Measurements from ENCODE around the gene IL1R2.
"Not testable (repeated sequence)": the region's sequence is repeated elsewhere in the genome, so short reads cannot be mapped to it uniquely, and the experiment has no call there.

IL1R2 gene

DNA sequence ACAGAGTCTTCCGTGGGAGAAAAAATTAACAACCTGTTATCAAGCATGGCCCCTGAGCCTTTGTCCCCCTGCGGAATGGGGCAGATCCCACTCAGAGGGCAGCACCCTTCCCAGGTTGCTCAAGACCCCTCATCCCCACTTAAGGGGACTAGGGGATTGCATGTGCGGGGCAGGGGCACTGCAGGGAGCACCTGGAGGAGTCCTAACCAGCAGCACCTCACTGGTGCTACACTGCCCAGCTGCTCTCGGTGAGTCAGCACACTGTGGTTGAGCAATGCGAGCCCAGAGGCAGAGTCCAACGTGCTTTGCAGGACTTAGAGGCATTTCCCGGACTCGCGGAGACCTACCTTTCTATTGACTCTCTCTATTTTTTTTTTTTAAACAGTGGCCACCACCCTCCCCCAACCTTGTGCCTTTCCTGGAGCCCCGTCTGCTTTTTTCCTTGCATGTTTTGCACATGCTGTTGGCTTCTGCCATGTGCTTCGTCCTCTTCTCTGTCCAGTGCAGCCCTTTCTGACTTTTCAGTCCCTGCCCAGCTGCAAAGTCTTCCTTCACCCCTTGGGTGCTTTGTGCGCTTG lies 74.0 kb downstream of the IL1R2 start:
- DNase-seq: no peak
- peaks cover 14% of the 10 kb centered on the region for H3K4me1 ChIP-seq
- H3K27me3 ChIP-seq: no peaks in the 10 kb centered on the region
- TF ChIP-seq, protein P1, sequence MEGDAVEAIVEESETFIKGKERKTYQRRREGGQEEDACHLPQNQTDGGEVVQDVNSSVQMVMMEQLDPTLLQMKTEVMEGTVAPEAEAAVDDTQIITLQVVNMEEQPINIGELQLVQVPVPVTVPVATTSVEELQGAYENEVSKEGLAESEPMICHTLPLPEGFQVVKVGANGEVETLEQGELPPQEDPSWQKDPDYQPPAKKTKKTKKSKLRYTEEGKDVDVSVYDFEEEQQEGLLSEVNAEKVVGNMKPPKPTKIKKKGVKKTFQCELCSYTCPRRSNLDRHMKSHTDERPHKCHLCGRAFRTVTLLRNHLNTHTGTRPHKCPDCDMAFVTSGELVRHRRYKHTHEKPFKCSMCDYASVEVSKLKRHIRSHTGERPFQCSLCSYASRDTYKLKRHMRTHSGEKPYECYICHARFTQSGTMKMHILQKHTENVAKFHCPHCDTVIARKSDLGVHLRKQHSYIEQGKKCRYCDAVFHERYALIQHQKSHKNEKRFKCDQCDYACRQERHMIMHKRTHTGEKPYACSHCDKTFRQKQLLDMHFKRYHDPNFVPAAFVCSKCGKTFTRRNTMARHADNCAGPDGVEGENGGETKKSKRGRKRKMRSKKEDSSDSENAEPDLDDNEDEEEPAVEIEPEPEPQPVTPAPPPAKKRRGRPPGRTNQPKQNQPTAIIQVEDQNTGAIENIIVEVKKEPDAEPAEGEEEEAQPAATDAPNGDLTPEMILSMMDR (IDR thresholded peaks at IDR 0.05; ENCODE audit: low read depth, low read length): no peak
- H3K36me3 ChIP-seq: no peaks in the 10 kb centered on the region
- H3K4me3 ChIP-seq (ENCODE audit: low read depth, low read length): no peak overlapping the region
- H3K9me3 ChIP-seq: no peaks in the 10 kb centered on the region

- TF ChIP-seq, protein P1 (IDR thresholded peaks at IDR 0.05; ENCODE audit: low read depth, low read length): no peak
- Histone ChIP-seq H3K4me1 (peaks cover 14% of the 10 kb centered on the region), H3K36me3 (no peaks in the 10 kb centered on the region), H3K9me3 (no peaks in the 10 kb centered on the region), H3K4me3 (ENCODE audit: low read depth, low read length) (no peak overlapping the region), H3K27me3 (no peaks in the 10 kb centered on the region)
- DNase-seq: no peak
Observed at GRCh38 chr2:102066554-102066953, 74.8 kb downstream of the IL1R2 start.

DNA sequence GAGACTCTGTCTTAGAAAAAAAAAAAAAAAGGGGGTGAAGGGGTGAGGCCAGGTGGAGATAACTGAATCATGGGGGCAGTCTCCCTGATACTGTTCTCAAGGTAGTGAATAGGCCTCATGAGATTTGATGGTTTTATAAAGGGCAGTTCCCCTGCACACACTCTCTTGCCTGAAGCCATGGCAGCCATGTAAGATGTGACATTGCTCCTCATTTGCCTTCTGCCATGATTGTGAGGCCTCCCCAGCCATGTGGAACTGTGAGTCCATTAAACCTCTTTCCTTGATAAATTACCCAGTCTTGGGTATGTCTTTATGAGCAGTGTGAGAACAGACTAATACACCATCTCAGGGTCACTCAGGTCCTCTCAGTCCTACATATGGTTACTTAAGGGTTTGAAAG lies 76.4 kb downstream of the IL1R2 start:
- H3K4me3 ChIP-seq (ENCODE audit: low read depth, low read length); H3K9me3 ChIP-seq; DNase-seq; H3K36me3 ChIP-seq; H3K27me3 ChIP-seq: not testable (repeated sequence)
- peaks cover 14% of the 10 kb centered on the region for H3K4me1 ChIP-seq

GRCh38 chr2:102069311-102069974 lies 77.7 kb downstream of the IL1R2 start:
- H3K4me1 ChIP-seq: peaks cover 4% of the 10 kb centered on the region; the same call in 1 of the 2 replicates
- TF ChIP-seq, protein P1 (IDR thresholded peaks at IDR 0.05; ENCODE audit: low read depth, low read length): no peak
- H3K27me3 ChIP-seq: no peaks in the 10 kb centered on the region
- no peak overlapping the region for H3K4me3 ChIP-seq (ENCODE audit: low read depth, low read length)
- no peaks in the 10 kb centered on the region for H3K9me3 ChIP-seq
- no peaks in the 10 kb centered on the region for H3K36me3 ChIP-seq
- DNase-seq: no peak

DNA sequence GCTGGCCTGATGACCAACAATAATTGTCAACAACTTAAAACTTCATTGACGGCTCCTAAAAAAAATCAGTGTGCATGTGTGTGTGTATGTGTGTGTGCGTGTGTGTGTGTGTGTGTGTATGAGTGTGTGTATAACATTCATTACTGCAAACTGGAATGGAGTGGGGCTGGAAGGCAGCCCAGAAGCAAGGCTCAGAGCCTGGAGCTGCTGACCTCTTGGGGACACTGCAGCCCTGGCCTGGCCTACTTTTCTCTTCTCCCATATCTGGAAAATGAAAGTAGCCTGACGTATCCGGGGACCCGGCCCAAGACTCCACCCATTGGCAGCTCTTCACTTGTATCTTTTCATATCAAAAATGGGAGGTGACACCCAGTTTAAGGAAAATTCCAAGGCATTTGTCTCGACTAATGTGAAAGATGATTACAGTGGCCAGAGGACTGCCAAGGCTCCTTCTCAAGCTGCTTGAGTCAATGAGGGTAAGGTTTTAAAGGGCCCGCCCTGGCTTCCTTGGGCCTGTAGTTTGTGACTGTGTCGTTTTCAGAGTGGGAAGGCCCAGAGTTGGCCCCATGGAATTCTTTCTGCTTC lies 78.4 kb downstream of the IL1R2 start:
- H3K27me3 ChIP-seq: no peaks in the 10 kb centered on the region
- TF ChIP-seq, protein P1 (IDR thresholded peaks at IDR 0.05; ENCODE audit: low read depth, low read length): no peak
- H3K9me3 ChIP-seq: no peaks in the 10 kb centered on the region
- DNase-seq: no peak
- H3K4me1 ChIP-seq: peaks cover under 1% of the 10 kb centered on the region; the same call in 1 of the 2 replicates
- no peaks in the 10 kb centered on the region for H3K36me3 ChIP-seq
- no peak overlapping the region for H3K4me3 ChIP-seq (ENCODE audit: low read depth, low read length)

GRCh38 chr2:102072741-102073140 lies 81.0 kb downstream of the IL1R2 start:
- Histone ChIP-seq H3K27me3 (no peaks in the 10 kb centered on the region), H3K4me3 (ENCODE audit: low read depth, low read length) (no peak overlapping the region), H3K4me1 (no peaks in the 10 kb centered on the region), H3K36me3 (no peaks in the 10 kb centered on the region), H3K9me3 (no peaks in the 10 kb centered on the region)
- TF ChIP-seq, protein P1 (IDR thresholded peaks at IDR 0.05; ENCODE audit: low read depth, low read length): no peak
- DNase-seq: no peak
